H9 (cell line): ENCODE data around the gene FXYD3. TPM values are rescaled to one million over a fixed set of nuclear protein-coding genes. Genes with fewer than 3 reads are reported as not detected.

ENCODE experiments used
- DNase-seq: peaks from one replicate; pipeline ENCODE4 v3.0.0-alpha.2; 2017
- H2AFZ ChIP-seq: one replicate; pipeline ENCODE4 v1.6.1; 2013; ENCODE audit warnings: mild to moderate bottlenecking, low read length, control low read depth, moderate library complexity
- H2AK5ac ChIP-seq: 2 replicates; pipeline ENCODE4 v1.6.1; 2013; ENCODE audit warnings: low read length, control low read depth, mixed read lengths; ENCODE audit not compliant: insufficient read length
- H2BK120ac ChIP-seq: one replicate; pipeline ENCODE4 v1.6.1; 2013; ENCODE audit warnings: low read depth, mild to moderate bottlenecking, low read length, control low read depth, inconsistent platforms; ENCODE audit not compliant: poor library complexity, severe bottlenecking
- H2BK12ac ChIP-seq: 2 replicates; pipeline ENCODE4 v1.6.1; 2013; ENCODE audit warnings: low read length, control low read depth, mixed read lengths, low read depth; ENCODE audit not compliant: insufficient read length
- H2BK15ac ChIP-seq: 2 replicates; pipeline ENCODE4 v1.6.1; 2013; ENCODE audit warnings: low read depth, low read length, control low read depth
- H2BK20ac ChIP-seq: one replicate; pipeline ENCODE4 v1.6.1; 2013; ENCODE audit warnings: low read depth, mild to moderate bottlenecking, low read length, control low read depth, inconsistent platforms; ENCODE audit not compliant: poor library complexity, severe bottlenecking
- H2BK5ac ChIP-seq: 2 replicates; pipeline ENCODE4 v1.6.1; 2013; ENCODE audit warnings: low read length, control low read depth, mixed read lengths; ENCODE audit not compliant: insufficient read length
- H3K14ac ChIP-seq: 2 replicates; pipeline ENCODE4 v1.6.1; 2013; ENCODE audit warnings: low read length, control low read depth; ENCODE audit not compliant: insufficient read depth
- H3K18ac ChIP-seq: 2 replicates; pipeline ENCODE4 v1.6.1; 2013; ENCODE audit warnings: low read depth, mild to moderate bottlenecking, mixed read lengths, low read length, control low read depth; ENCODE audit not compliant: insufficient read length
- H3K23ac ChIP-seq: 2 replicates; pipeline ENCODE4 v1.6.1; 2013; ENCODE audit warnings: low read length, control low read depth, mixed read lengths, low read depth; ENCODE audit not compliant: insufficient read length
- H3K23me2 ChIP-seq: 2 replicates; pipeline ENCODE4 v1.6.1; 2013; ENCODE audit warnings: low read depth, mild to moderate bottlenecking, mixed read lengths, low read length, control low read depth; ENCODE audit not compliant: insufficient read length, poor library complexity, severe bottlenecking
- H3K27ac ChIP-seq: 2 replicates; pipeline ENCODE4 v1.5.1; 2013; ENCODE audit warnings: low read length, control low read depth, mixed read lengths, low read depth; ENCODE audit not compliant: insufficient read length
- H3K27me3 ChIP-seq: 2 replicates; pipeline ENCODE4 v1.6.1; 2013; ENCODE audit warnings: low read length, control low read depth, inconsistent platforms; ENCODE audit not compliant: insufficient read depth
- H3K4ac ChIP-seq: 2 replicates; pipeline ENCODE4 v1.6.1; 2013; ENCODE audit warnings: low read depth, mild to moderate bottlenecking, control low read depth, inconsistent platforms, low read length, moderate library complexity
- H3K4me1 ChIP-seq: 2 replicates; pipeline ENCODE4 v1.6.1; 2013; ENCODE audit warnings: low read length, control low read depth, inconsistent platforms; ENCODE audit not compliant: insufficient read depth
- H3K4me2 ChIP-seq: 2 replicates; pipeline ENCODE4 v1.6.1; 2013; ENCODE audit warnings: low read length, control low read depth, mixed read lengths; ENCODE audit not compliant: insufficient read length, insufficient read depth
- H3K56ac ChIP-seq: 2 replicates; pipeline ENCODE4 v1.6.1; 2013; ENCODE audit warnings: low read depth, mild to moderate bottlenecking, mixed read lengths, low read length, control low read depth; ENCODE audit not compliant: insufficient read length
- H3K79me1 ChIP-seq: 2 replicates; pipeline ENCODE4 v1.6.1; 2013; ENCODE audit warnings: low read depth, mild to moderate bottlenecking, moderate library complexity, low read length, control low read depth, inconsistent platforms; ENCODE audit not compliant: insufficient read depth, poor library complexity, severe bottlenecking
- H3K79me2 ChIP-seq: 2 replicates; pipeline ENCODE4 v1.6.1; 2013; ENCODE audit warnings: low read length, control low read depth, inconsistent platforms; ENCODE audit not compliant: insufficient read depth
- H3K9ac ChIP-seq: 2 replicates; pipeline ENCODE4 v1.6.1; 2013; ENCODE audit warnings: low read length, control low read depth, mixed read lengths; ENCODE audit not compliant: insufficient read length; ENCODE audit errors: extremely low read depth
- H3K9me3 ChIP-seq: one replicate; pipeline ENCODE4 v1.6.1; 2013; ENCODE audit warnings: low read depth, low read length, inconsistent platforms; ENCODE audit not compliant: control insufficient read depth
- H3T11ph ChIP-seq: one replicate; pipeline ENCODE4 v1.6.1; 2013; ENCODE audit warnings: mild to moderate bottlenecking, low read length, control low read depth, inconsistent platforms
- H4K20me1 ChIP-seq: one replicate; pipeline ENCODE4 v1.6.1; 2013; ENCODE audit not compliant: control insufficient read depth, insufficient read length, insufficient read depth
- H4K5ac ChIP-seq: 2 replicates; pipeline ENCODE4 v1.6.1; 2013; ENCODE audit warnings: low read depth, mild to moderate bottlenecking, mixed read lengths, low read length, control low read depth; ENCODE audit not compliant: insufficient read length
- H4K8ac ChIP-seq: replicated peaks from 2 replicates; pipeline ENCODE4 v1.6.1; 2013; ENCODE audit warnings: low read length, control low read depth, mixed read lengths, low read depth; ENCODE audit not compliant: insufficient read length
- H4K91ac ChIP-seq: 2 replicates; pipeline ENCODE4 v1.6.1; 2013; ENCODE audit warnings: low read depth, mild to moderate bottlenecking, moderate library complexity, mixed read lengths, low read length, control low read depth; ENCODE audit not compliant: insufficient read length
- H3K27ac Mint-ChIP-seq, 3 experiments: 2 replicates in 2 of 3; 3 replicates in 1 of 3; pipeline ENCODE4 v1.8.0; 2020 to 2021; ENCODE audit warnings: mixed read lengths in 3 of 3, mild to moderate bottlenecking in 1 of 3, moderate library complexity in 1 of 3
- H3K27me3 Mint-ChIP-seq: 2 replicates; pipeline ENCODE4 v1.8.0; 2021; ENCODE audit warnings: low read depth, mild to moderate bottlenecking, moderate library complexity, mixed read lengths
- H3K36me3 Mint-ChIP-seq, 3 experiments: 2 replicates in 2 of 3; 3 replicates in 1 of 3; pipeline ENCODE4 v1.8.0; 2020 to 2021; ENCODE audit warnings: low read depth in 3 of 3, mixed read lengths in 3 of 3; ENCODE audit not compliant: insufficient read depth in 1 of 3
- H3K4me1 Mint-ChIP-seq, 2 experiments: 2 replicates each; pipeline ENCODE4 v1.8.0; 2020; ENCODE audit warnings: mixed read lengths in 2 of 2
- H3K4me3 Mint-ChIP-seq, 2 experiments: 2 replicates in 1 of 2; 3 replicates in 1 of 2; pipeline ENCODE4 v1.8.0; 2020 to 2021; ENCODE audit warnings: mild to moderate bottlenecking in 2 of 2, mixed read lengths in 2 of 2, moderate library complexity in 1 of 2
- H3K9me3 Mint-ChIP-seq, 2 experiments: 2 replicates in 1 of 2; 3 replicates in 1 of 2; pipeline ENCODE4 v1.8.0; 2020; ENCODE audit warnings: mild to moderate bottlenecking in 2 of 2, mixed read lengths in 2 of 2, moderate library complexity in 1 of 2
- CTCF ChIP-seq: fragments of 200-600 bp; sonication (generic); conservative IDR thresholded peaks from 3 replicates; pipeline ENCODE4 v1.8.0; 2021; ENCODE audit warnings: antibody characterized with exemption, mild to moderate bottlenecking
- WGBS: extraction: QIAGEN DNeasy Blood & Tissue Kit; methylation state at CpG from one replicate; pipeline ENCODE4 v1.1.7; 2013; ENCODE audit warnings: missing lambda C conversion rate, low lambda C conversion rate, mixed read lengths; ENCODE audit not compliant: insufficient read length; ENCODE audit errors: extremely low coverage; 5-methylcytosine and 5-hydroxymethylcytosine counted together
- total RNA-seq: library from RNA; stranded (reverse); gene quantifications from 2 replicates; pipeline ENCODE4 v1.2.1, GENCODE V29; 2021

FXYD3 gene
- total RNA-seq, 1 experiment from 2014 or later, result 1.5 TPM

- no peak overlapping the region for H3K14ac ChIP-seq
- no peak for DNase-seq
- H2BK120ac ChIP-seq, result no peak overlapping the region
- no peak overlapping the region for H2AFZ ChIP-seq
- H3K23ac ChIP-seq, result no peak overlapping the region
- no peak overlapping the region for H4K5ac ChIP-seq
- no peak overlapping the region for H4K8ac ChIP-seq
- H3K79me2 ChIP-seq, result no peaks in the 10 kb centered on the region
- H4K20me1 ChIP-seq, result peaks cover 7% of the 10 kb centered on the region
- H3K4me2 ChIP-seq, result no peak overlapping the region
- H3K4me1 Mint-ChIP-seq, result peaks cover 10 to 20% of the 10 kb centered on the region in 2 experiments
- H3K4ac ChIP-seq, result no peak overlapping the region
- H2BK15ac ChIP-seq, result no peak overlapping the region
- no peak overlapping the region for H3K56ac ChIP-seq
- H3K36me3 Mint-ChIP-seq, result peaks cover 0 to 2% (median 0%) of the 10 kb centered on the region in 3 experiments; a peak in 3 of 7 replicates
- H2BK12ac ChIP-seq, result no peak overlapping the region
- H2BK5ac ChIP-seq, result no peak overlapping the region
- no peak overlapping the region for H3K27ac ChIP-seq
- no peaks in the 10 kb centered on the region for H3K79me1 ChIP-seq
- H3K9me3 Mint-ChIP-seq, result peaks cover 0 to 6% of the 10 kb centered on the region in 2 experiments; a peak in 3 of 5 replicates
- H3K27me3 ChIP-seq, result no peaks in the 10 kb centered on the region
- TF ChIP-seq CTCF, result no peak
- no peak overlapping the region for H2AK5ac ChIP-seq
- H3T11ph ChIP-seq, result no peak overlapping the region
- no peak overlapping the region for H4K91ac ChIP-seq
- H3K27ac Mint-ChIP-seq, result no peak overlapping the region
- no peaks in the 10 kb centered on the region for H3K9me3 ChIP-seq
- H3K23me2 ChIP-seq, result no peaks in the 10 kb centered on the region
- H2BK20ac ChIP-seq, result no peak overlapping the region
- no peak overlapping the region for H3K18ac ChIP-seq
- no peak overlapping the region for H3K9ac ChIP-seq
- no peaks in the 10 kb centered on the region for H3K4me1 ChIP-seq
- WGBS, result no CpG with 5 or more reads among the region's 5 CpGs
- H3K27me3 Mint-ChIP-seq, result peaks cover 1% of the 10 kb centered on the region; the same call in 1 of the 2 replicates
- no peak overlapping the region for H3K4me3 Mint-ChIP-seq
Measured at GRCh38 chr19:35107545-35107944, 8.1 kb upstream of the FXYD3 start.
